Bronchus fibroblast of lung (primary cell): ENCODE measurements around the gene MRPL19. TPM values are rescaled to one million over a fixed set of nuclear protein-coding genes. Genes with fewer than 3 reads are reported as not detected.

ENCODE experiments used
- total RNA-seq: library from RNA; depleted of rRNA; stranded (reverse); fragments of >200 nt; gene quantifications from 2 replicates; pipeline ENCODE4 v1.2.3, GENCODE V29; 2015

MRPL19 gene
- 40.0 and 42.7 TPM in 2 replicates for total RNA-seq

GRCh38 chr2:75646583-75647425 lies at the start of gene MRPL19:
Gene MRPL19, plus strand, starts transcription at chr2:75646783. Its CDS starts 25 bp downstream, at chr2:75646808.

GRCh38 chr2:75710577-75711253 lies 64.1 kb downstream of the MRPL19 start, which contains the start of gene GCFC2:
Gene GCFC2, minus strand, starts transcription at chr2:75710915. Its CDS starts 60 bp downstream, at chr2:75710855.

Other genes with a start within 250 kb of the MRPL19 start
- 28.4 and 28.7 TPM in 2 replicates for gene EVA1A, start 85.8 kb upstream of the MRPL19 start, total RNA-seq
- gene GCFC2, start 64.1 kb downstream of the MRPL19 start, total RNA-seq = 10.7 and 12.3 TPM in 2 replicates